ENCODE measurements around the gene ILRUN. TPM values are rescaled to one million over a fixed set of nuclear protein-coding genes. Genes with fewer than 3 reads are reported as not detected.

The ILRUN gene
- total and polyA plus RNA-seq, 9 of the 15 experiments (the other 6 are each of a cell fraction or from before 2014, with no cell fraction given), result 24.9 to 78.9 (median 53.4) TPM

DNA sequence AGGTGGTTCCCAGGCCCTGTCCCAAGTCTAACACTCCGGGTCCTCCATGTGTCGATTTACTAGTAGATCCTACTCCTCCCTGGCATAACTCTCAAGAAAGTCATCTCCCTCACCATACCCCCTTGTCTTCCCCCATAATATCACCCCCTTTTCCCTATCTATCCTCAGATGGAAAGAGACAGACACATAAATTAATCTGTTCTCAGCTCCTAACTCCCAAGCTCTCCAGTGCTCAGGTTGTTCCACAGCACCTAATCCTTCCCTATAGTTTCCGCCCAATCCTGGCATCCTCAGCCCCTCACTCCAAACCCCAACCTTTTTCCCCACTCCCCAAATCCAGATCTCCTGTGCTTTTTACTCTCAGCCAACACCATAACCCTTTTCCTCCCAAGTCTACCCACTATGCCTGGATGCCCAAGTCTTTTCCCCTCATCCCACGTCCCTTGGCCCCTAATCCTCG, 808 bp downstream of the ILRUN start (continued):
- TF ChIP-seq, protein P1, sequence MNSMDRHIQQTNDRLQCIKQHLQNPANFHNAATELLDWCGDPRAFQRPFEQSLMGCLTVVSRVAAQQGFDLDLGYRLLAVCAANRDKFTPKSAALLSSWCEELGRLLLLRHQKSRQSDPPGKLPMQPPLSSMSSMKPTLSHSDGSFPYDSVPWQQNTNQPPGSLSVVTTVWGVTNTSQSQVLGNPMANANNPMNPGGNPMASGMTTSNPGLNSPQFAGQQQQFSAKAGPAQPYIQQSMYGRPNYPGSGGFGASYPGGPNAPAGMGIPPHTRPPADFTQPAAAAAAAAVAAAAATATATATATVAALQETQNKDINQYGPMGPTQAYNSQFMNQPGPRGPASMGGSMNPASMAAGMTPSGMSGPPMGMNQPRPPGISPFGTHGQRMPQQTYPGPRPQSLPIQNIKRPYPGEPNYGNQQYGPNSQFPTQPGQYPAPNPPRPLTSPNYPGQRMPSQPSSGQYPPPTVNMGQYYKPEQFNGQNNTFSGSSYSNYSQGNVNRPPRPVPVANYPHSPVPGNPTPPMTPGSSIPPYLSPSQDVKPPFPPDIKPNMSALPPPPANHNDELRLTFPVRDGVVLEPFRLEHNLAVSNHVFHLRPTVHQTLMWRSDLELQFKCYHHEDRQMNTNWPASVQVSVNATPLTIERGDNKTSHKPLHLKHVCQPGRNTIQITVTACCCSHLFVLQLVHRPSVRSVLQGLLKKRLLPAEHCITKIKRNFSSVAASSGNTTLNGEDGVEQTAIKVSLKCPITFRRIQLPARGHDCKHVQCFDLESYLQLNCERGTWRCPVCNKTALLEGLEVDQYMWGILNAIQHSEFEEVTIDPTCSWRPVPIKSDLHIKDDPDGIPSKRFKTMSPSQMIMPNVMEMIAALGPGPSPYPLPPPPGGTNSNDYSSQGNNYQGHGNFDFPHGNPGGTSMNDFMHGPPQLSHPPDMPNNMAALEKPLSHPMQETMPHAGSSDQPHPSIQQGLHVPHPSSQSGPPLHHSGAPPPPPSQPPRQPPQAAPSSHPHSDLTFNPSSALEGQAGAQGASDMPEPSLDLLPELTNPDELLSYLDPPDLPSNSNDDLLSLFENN (IDR thresholded peaks at IDR 0.05; ENCODE audit: low read depth in 2 of 2, low read length in 2 of 2), result no peak
- TF ChIP-seq TAF7 (tag; IDR thresholded peaks at IDR 0.05) (no peak), CBX1 (IDR thresholded peaks at IDR 0.05; ENCODE audit: low read depth) (no peak), PYGO2 (tag; IDR thresholded peaks at IDR 0.05) (no peak), FIP1L1 (IDR thresholded peaks at IDR 0.05; ENCODE audit: low read depth, low read length, poor library complexity, severe bottlenecking) (no peak), NCOR1 (IDR thresholded peaks at IDR 0.05) (0 out of 2 replicates have a peak, but pooled peaks have one; percentile 35), MCM5 (IDR thresholded peaks at IDR 0.05; ENCODE audit: low read depth) (no peak), PTBP1 (IDR thresholded peaks at IDR 0.05; ENCODE audit: low read depth, low read length) (no peak), EWSR1 (IDR thresholded peaks at IDR 0.05; ENCODE audit: borderline replicate concordance, low read depth, partially characterized antibody) (no peak), WHSC1 (IDR thresholded peaks at IDR 0.05; ENCODE audit: low read length) (no peak), SMARCA5 (IDR thresholded peaks at IDR 0.05) (no peak), PTTG1 (tag; IDR thresholded peaks at IDR 0.05; ENCODE audit: low read depth) (no peak), HDAC8 (tag; IDR thresholded peaks at IDR 0.05) (no peak), ZNF512 (tag; IDR thresholded peaks at IDR 0.05) (no peak), ZNF124 (CRISPR knock-in tag; IDR thresholded peaks at IDR 0.05) (no peak), TCF7L2 (IDR thresholded peaks at IDR 0.05; ENCODE audit: low read depth, low read length) (no peak), MYC (IDR thresholded peaks at IDR 0.05; ENCODE audit: low read depth, low read length) (no peak), MYC (CRISPR knock-in tag; IDR thresholded peaks at IDR 0.05; ENCODE audit: borderline replicate concordance, low read depth) (no peak)
- TF ChIP-seq, protein P2, sequence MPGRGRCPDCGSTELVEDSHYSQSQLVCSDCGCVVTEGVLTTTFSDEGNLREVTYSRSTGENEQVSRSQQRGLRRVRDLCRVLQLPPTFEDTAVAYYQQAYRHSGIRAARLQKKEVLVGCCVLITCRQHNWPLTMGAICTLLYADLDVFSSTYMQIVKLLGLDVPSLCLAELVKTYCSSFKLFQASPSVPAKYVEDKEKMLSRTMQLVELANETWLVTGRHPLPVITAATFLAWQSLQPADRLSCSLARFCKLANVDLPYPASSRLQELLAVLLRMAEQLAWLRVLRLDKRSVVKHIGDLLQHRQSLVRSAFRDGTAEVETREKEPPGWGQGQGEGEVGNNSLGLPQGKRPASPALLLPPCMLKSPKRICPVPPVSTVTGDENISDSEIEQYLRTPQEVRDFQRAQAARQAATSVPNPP (IDR thresholded peaks at IDR 0.05; ENCODE audit: borderline replicate concordance, insufficient read depth, insufficient read length), result no peak
- TF ChIP-seq, protein P3, sequence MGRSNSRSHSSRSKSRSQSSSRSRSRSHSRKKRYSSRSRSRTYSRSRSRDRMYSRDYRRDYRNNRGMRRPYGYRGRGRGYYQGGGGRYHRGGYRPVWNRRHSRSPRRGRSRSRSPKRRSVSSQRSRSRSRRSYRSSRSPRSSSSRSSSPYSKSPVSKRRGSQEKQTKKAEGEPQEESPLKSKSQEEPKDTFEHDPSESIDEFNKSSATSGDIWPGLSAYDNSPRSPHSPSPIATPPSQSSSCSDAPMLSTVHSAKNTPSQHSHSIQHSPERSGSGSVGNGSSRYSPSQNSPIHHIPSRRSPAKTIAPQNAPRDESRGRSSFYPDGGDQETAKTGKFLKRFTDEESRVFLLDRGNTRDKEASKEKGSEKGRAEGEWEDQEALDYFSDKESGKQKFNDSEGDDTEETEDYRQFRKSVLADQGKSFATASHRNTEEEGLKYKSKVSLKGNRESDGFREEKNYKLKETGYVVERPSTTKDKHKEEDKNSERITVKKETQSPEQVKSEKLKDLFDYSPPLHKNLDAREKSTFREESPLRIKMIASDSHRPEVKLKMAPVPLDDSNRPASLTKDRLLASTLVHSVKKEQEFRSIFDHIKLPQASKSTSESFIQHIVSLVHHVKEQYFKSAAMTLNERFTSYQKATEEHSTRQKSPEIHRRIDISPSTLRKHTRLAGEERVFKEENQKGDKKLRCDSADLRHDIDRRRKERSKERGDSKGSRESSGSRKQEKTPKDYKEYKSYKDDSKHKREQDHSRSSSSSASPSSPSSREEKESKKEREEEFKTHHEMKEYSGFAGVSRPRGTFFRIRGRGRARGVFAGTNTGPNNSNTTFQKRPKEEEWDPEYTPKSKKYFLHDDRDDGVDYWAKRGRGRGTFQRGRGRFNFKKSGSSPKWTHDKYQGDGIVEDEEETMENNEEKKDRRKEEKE (IDR thresholded peaks at IDR 0.05; ENCODE audit: borderline replicate concordance in 1 of 2, control insufficient read depth in 1 of 2, low read depth in 2 of 2, low read length in 1 of 2), result no peak

All from K562 (cell line).